NB4 (cell line): ENCODE data around the gene CIB4.

Experiments
- CTCF ChIP-seq: IDR thresholded peaks from one replicate; pipeline ENCODE4 v1.5.1; 2012; ENCODE audit warnings: low read depth, low read length
- MYC ChIP-seq: IDR thresholded peaks from 2 replicates; pipeline ENCODE4 v1.6.1; 2011; ENCODE audit warnings: low read depth, low read length
- POLR2A ChIP-seq: IDR thresholded peaks from 2 replicates; pipeline ENCODE4 v1.6.1; 2011; ENCODE audit warnings: mild to moderate bottlenecking; ENCODE audit not compliant: insufficient read length; ENCODE audit errors: extremely low read depth

- TF ChIP-seq CTCF (no peak), POLR2A (no peak), MYC (no peak)
Measured at GRCh38 chr2:26541401-26542193, 99.6 kb downstream of the CIB4 start.
